GM12878 (cell line): ENCODE data around the gene MYO3B.

Experiments
- CEBPB ChIP-seq, 2 experiments: fragments of 150-350 bp in 1 of 2; IDR thresholded peaks; 2 replicates each; pipeline ENCODE4 v1.6.1; 2012 to 2014; ENCODE audit warnings: low read depth in 2 of 2, low read length in 2 of 2, borderline replicate concordance in 1 of 2, inconsistent platforms in 1 of 2
- CHD1 ChIP-seq: IDR thresholded peaks from 2 replicates; pipeline ENCODE4 v1.6.1; 2012; ENCODE audit warnings: low read depth, low read length, improper control_type of control experiment
- CHD4 ChIP-seq: fragments of 200-600 bp; sonication (generic); IDR thresholded peaks from 2 replicates; pipeline ENCODE4 v1.6.1; 2016; ENCODE audit warnings: mild to moderate bottlenecking
- CTCF ChIP-seq, 3 experiments: IDR thresholded peaks in 2 of 3; conservative IDR thresholded peaks in 1 of 3; 2 replicates each; pipeline ENCODE4 v1.5.1; 2011; ENCODE audit warnings: low read depth in 3 of 3, low read length in 3 of 3, mild to moderate bottlenecking in 3 of 3, control low read depth in 2 of 3, moderate library complexity in 2 of 3, inconsistent platforms in 1 of 3, mixed read lengths in 1 of 3; ENCODE audit not compliant: control insufficient read depth in 2 of 3, insufficient read depth in 1 of 3; ENCODE audit errors: extremely low read depth in 1 of 3
- EP300 ChIP-seq, 2 experiments: fragments of 150-350 bp in 1 of 2; IDR thresholded peaks; 2 replicates each; pipeline ENCODE4 v1.6.1; 2011 to 2012; ENCODE audit warnings: low read depth in 2 of 2, low read length in 2 of 2, borderline replicate concordance in 1 of 2, improper control_type of control experiment in 1 of 2, inconsistent platforms in 1 of 2; ENCODE audit not compliant: control insufficient read depth in 1 of 2
- EZH2 ChIP-seq: IDR thresholded peaks from 2 replicates; pipeline ENCODE4 v1.6.1; 2012; ENCODE audit warnings: low read depth, mild to moderate bottlenecking, control low read depth, inconsistent platforms, low read length, borderline replicate concordance; ENCODE audit not compliant: control insufficient read depth
- HDAC2 ChIP-seq: fragments of 200-600 bp; sonication (generic); IDR thresholded peaks from 2 replicates; pipeline ENCODE4 v1.6.1; 2017
- NFIC ChIP-seq: IDR thresholded peaks from 2 replicates; pipeline ENCODE4 v1.6.1; 2012; ENCODE audit warnings: low read depth, mild to moderate bottlenecking, inconsistent platforms, low read length, moderate library complexity
- NR2F1 ChIP-seq: fragments of 450-650 bp; conservative IDR thresholded peaks from 2 replicates; pipeline ENCODE4 v1.6.1; 2017; ENCODE audit warnings: mild to moderate bottlenecking
- RAD21 ChIP-seq: IDR thresholded peaks from 2 replicates; pipeline ENCODE4 v1.6.1; 2011; ENCODE audit warnings: mild to moderate bottlenecking, low read depth, low read length, moderate library complexity; ENCODE audit not compliant: insufficient read depth
- ZZZ3 ChIP-seq: IDR thresholded peaks from 2 replicates; pipeline ENCODE4 v1.6.1; 2011; ENCODE audit warnings: low read depth; ENCODE audit not compliant: control insufficient read depth, insufficient read length

GRCh38 chr2:170428868-170429267 lies 250.9 kb downstream of the MYO3B start:
- no peak for TF ChIP-seq HDAC2
- TF ChIP-seq NFIC = no peak
- no peak for TF ChIP-seq NR2F1
- TF ChIP-seq CTCF (IDR thresholded peaks at IDR 0.05 in 2 of 3, conservative IDR thresholded peaks at IDR 0.05 in 1 of 3; ENCODE audit: control insufficient read depth in 2 of 3, extremely low read depth in 1 of 3, insufficient read depth in 1 of 3, low read depth in 3 of 3, low read length in 3 of 3) = no peak
- TF ChIP-seq CEBPB (IDR thresholded peaks at IDR 0.05; ENCODE audit: borderline replicate concordance in 1 of 2, low read depth in 2 of 2, low read length in 2 of 2) = no peak
- TF ChIP-seq CHD4 = no peak
- TF ChIP-seq EP300 (IDR thresholded peaks at IDR 0.05; ENCODE audit: borderline replicate concordance in 1 of 2, control insufficient read depth in 1 of 2, low read depth in 2 of 2, low read length in 2 of 2) = no peak
- no peak for TF ChIP-seq RAD21
- no peak for TF ChIP-seq EZH2
- TF ChIP-seq ZZZ3 = no peak
- no peak for TF ChIP-seq CHD1
